ENCODE data around the gene NPTX2. TPM values are rescaled to one million over a fixed set of nuclear protein-coding genes. Genes with fewer than 3 reads are reported as not detected.

The NPTX2 gene
- total and polyA plus RNA-seq, 2 of the 8 experiments (the other 6 are each of a cell fraction or from before 2014, with no cell fraction given) = 18.4 to 19.2 TPM

DNA sequence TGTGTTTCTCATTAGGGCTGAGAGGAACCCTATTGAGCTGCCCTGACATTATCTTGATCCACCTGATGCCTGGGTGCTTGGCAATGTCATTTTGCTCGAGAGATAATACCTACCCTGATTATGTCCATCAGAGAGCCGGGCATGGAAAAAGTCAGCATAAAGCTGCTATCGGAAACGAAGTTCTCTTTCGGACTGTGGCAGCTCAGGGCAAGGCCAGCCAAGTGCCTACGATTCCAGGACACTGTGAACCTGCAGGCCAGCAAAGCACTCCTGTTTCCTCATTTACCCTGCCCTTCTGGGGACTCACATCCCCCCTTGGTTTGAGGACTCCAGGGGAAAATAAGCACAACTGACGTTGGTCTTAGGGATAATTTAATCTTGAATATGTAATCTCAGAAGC lies 25.2 kb upstream of the NPTX2 start:
- H3K23me2 ChIP-seq (ENCODE audit: low read depth, low read length) = no peaks in the 10 kb centered on the region
- H2BK15ac ChIP-seq (ENCODE audit: low read length) = no peak overlapping the region
- no peaks in the 10 kb centered on the region for H3K79me2 ChIP-seq (ENCODE audit: control insufficient read depth in 1 of 2, insufficient read depth in 2 of 2, low read length in 2 of 2)
- H2BK120ac ChIP-seq (replicated peaks; ENCODE audit: low read depth, low read length) = no peak overlapping the region
- H3K4ac ChIP-seq (replicated peaks; ENCODE audit: insufficient read length, low read depth, low read length) = no peak overlapping the region
- peaks cover 0 to 2% (median 0%) of the 10 kb centered on the region in 4 experiments; a peak in 1 of 7 replicates for H3K4me1 ChIP-seq (replicated peaks in 1 of 4; ENCODE audit: control insufficient read depth in 3 of 4, insufficient read depth in 4 of 4, low read length in 3 of 4)
- H2BK5ac ChIP-seq (ENCODE audit: low read depth, low read length) = no peak overlapping the region
- H3K18ac ChIP-seq (ENCODE audit: extremely low read depth, low read length) = no peak overlapping the region
- no peak overlapping the region for H3K4me3 ChIP-seq (ENCODE audit: extremely low read depth in 1 of 4, insufficient read depth in 2 of 4, low read depth in 3 of 4, low read length in 4 of 4)
- no peaks in the 10 kb centered on the region for H3K79me1 ChIP-seq (ENCODE audit: low read depth, low read length)
- no peaks in the 10 kb centered on the region for H4K20me1 ChIP-seq (replicated peaks in 1 of 2; ENCODE audit: control insufficient read depth in 1 of 2, insufficient read depth in 2 of 2, low read length in 2 of 2)
- no peak overlapping the region for H3K56ac ChIP-seq (replicated peaks; ENCODE audit: insufficient read length, low read depth, low read length)
- no peaks in the 10 kb centered on the region for H3K36me3 ChIP-seq (ENCODE audit: control insufficient read depth in 2 of 4, insufficient read depth in 4 of 4, low read length in 3 of 4)
- H3K9ac ChIP-seq (replicated peaks in 1 of 4; ENCODE audit: extremely low read depth in 1 of 4, low read depth in 3 of 4, low read length in 3 of 4) = no peak overlapping the region
- H2BK12ac ChIP-seq (ENCODE audit: low read depth, low read length) = no peak overlapping the region
- no peak overlapping the region for H4K8ac ChIP-seq (ENCODE audit: extremely low read depth, insufficient read depth, low read length)
- CTCF ChIA-PET (ENCODE audit: partially characterized antibody) = interaction anchor here (1.1 to 1.4 kb wide), 2 partner anchors 22 to 95 kb away, joined by 3 read pairs; no protein-coding TSS in a partner anchor
- H3K4me2 ChIP-seq (ENCODE audit: insufficient read depth in 1 of 2, low read depth in 2 of 2, low read length in 2 of 2) = no peak overlapping the region
- no peak overlapping the region for H2AFZ ChIP-seq (ENCODE audit: low read length)
- POLR2A ChIA-PET (ENCODE audit: partially characterized antibody) = interaction anchor here (2.2 kb wide), 1 partner anchor 25 kb away, joined by 9 read pairs; the partner anchor contains the start of gene NPTX2
- no peak overlapping the region for H3K27ac ChIP-seq (ENCODE audit: low read depth, low read length)
- no peak for FAIRE-seq
- DNase-seq (ENCODE audit: low read depth in 1 of 2, low spot score in 2 of 2) = no peak
- WGBS, 2 experiments (ENCODE audit: extremely low coverage in 1 of 2, insufficient coverage in 1 of 2, insufficient read length in 1 of 2, insufficient replicate concordance in 2 of 2, low coverage in 1 of 2, low lambda C conversion rate in 2 of 2, missing lambda C conversion rate in 1 of 2) = 93% methylated on average over 7 of the region's 7 CpGs; no CpG with 5 or more reads in 1 of the 2 experiments
- H3K14ac ChIP-seq (ENCODE audit: insufficient read length) = no peak overlapping the region
- H3K27me3 ChIP-seq (replicated peaks in 1 of 4; ENCODE audit: control insufficient read depth in 3 of 4, extremely low read depth in 1 of 4, insufficient read depth in 3 of 4, low read length in 3 of 4) = no peaks in the 10 kb centered on the region
- no peak overlapping the region for H2AK5ac ChIP-seq (ENCODE audit: low read depth, low read length)
- H3K23ac ChIP-seq (ENCODE audit: insufficient read length) = no peak overlapping the region
- H2BK20ac ChIP-seq (ENCODE audit: low read length) = no peak overlapping the region
- no peaks in the 10 kb centered on the region for H3K9me3 ChIP-seq (ENCODE audit: insufficient read depth in 2 of 2, low read depth in 1 of 2, low read length in 1 of 2)
- H4K5ac ChIP-seq (ENCODE audit: insufficient read length, low read depth, low read length) = no peak overlapping the region
- no peak overlapping the region for H4K91ac ChIP-seq (replicated peaks; ENCODE audit: insufficient read length, low read length)
- no peak for TF ChIP-seq SIX5 (IDR thresholded peaks at IDR 0.05; ENCODE audit: low read depth, low read length)
- no peak for TF ChIP-seq NRF1 (IDR thresholded peaks at IDR 0.05; ENCODE audit: low read depth, low read length)
- TF ChIP-seq CBX5 (IDR thresholded peaks at IDR 0.05; ENCODE audit: low read depth, low read length) = no peak
- no peak for TF ChIP-seq FOSL1 (IDR thresholded peaks at IDR 0.05; ENCODE audit: insufficient read depth, low read depth, low read length)
- TF ChIP-seq ASH2L (IDR thresholded peaks at IDR 0.05; ENCODE audit: low read length) = no peak
- TF ChIP-seq, protein P1, sequence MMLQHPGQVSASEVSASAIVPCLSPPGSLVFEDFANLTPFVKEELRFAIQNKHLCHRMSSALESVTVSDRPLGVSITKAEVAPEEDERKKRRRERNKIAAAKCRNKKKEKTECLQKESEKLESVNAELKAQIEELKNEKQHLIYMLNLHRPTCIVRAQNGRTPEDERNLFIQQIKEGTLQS (IDR thresholded peaks at IDR 0.05; ENCODE audit: insufficient read depth, low read depth, low read length) = no peak
- no peak for TF ChIP-seq CEBPB (IDR thresholded peaks at IDR 0.05; ENCODE audit: low read depth, low read length)
- TF ChIP-seq, protein P2, sequence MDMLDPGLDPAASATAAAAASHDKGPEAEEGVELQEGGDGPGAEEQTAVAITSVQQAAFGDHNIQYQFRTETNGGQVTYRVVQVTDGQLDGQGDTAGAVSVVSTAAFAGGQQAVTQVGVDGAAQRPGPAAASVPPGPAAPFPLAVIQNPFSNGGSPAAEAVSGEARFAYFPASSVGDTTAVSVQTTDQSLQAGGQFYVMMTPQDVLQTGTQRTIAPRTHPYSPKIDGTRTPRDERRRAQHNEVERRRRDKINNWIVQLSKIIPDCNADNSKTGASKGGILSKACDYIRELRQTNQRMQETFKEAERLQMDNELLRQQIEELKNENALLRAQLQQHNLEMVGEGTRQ (IDR thresholded peaks at IDR 0.05; ENCODE audit: low read length) = no peak
- TF ChIP-seq SIRT6 (IDR thresholded peaks at IDR 0.05; ENCODE audit: low read length) = no peak
- TF ChIP-seq GABPA (IDR thresholded peaks at IDR 0.05; ENCODE audit: borderline replicate concordance, insufficient read depth, low read length) = no peak
- TF ChIP-seq MAX (IDR thresholded peaks at IDR 0.05) = no peak
- TF ChIP-seq SP4 (IDR thresholded peaks at IDR 0.05; ENCODE audit: low read length) = no peak
- TF ChIP-seq POU5F1 (IDR thresholded peaks at IDR 0.05; ENCODE audit: low read depth, low read length) = no peak
- TF ChIP-seq ZNF274 (IDR thresholded peaks at IDR 0.05; ENCODE audit: borderline replicate concordance, extremely low read depth, low read length) = no peak
